G401.6 (cell line): ENCODE results near the gene ATP2A3.

Experiments
- FAIRE-seq: peaks from 2 replicates; lab custom pipeline; 2012; peaks lifted over from hg19 to GRCh38; lab: Jason Lieb, UNC

ATP2A3 gene

GRCh38 chr17:3889325-3890012 is 74.8 kb downstream of the ATP2A3 start:
- no peak for FAIRE-seq

- no peak for FAIRE-seq
These were observed 75.7 kb downstream of the ATP2A3 start for GRCh38 chr17:3888343-3889171.

GRCh38 chr17:3887804-3888203 is 76.4 kb downstream of the ATP2A3 start:
- no peak for FAIRE-seq

- FAIRE-seq = no peak
These were observed 76.8 kb downstream of the ATP2A3 start for GRCh38 chr17:3887394-3887793.

- FAIRE-seq = no peak
These were observed 77.5 kb downstream of the ATP2A3 start for GRCh38 chr17:3886776-3887175.

- no peak for FAIRE-seq
These were observed 78.3 kb downstream of the ATP2A3 start for GRCh38 chr17:3885970-3886369.

GRCh38 chr17:3885271-3885670 is 79.0 kb downstream of the ATP2A3 start:
- no peak for FAIRE-seq

- FAIRE-seq = no peak
These were observed 80.0 kb downstream of the ATP2A3 start for GRCh38 chr17:3884188-3884587.

GRCh38 chr17:3882276-3882675 is 82.0 kb downstream of the ATP2A3 start:
- FAIRE-seq = no peak

- FAIRE-seq = no peak
These were observed 83.3 kb downstream of the ATP2A3 start for GRCh38 chr17:3880983-3881382.

- FAIRE-seq = no peak
These were observed 84.4 kb downstream of the ATP2A3 start for GRCh38 chr17:3879591-3880417.

- FAIRE-seq = no peak
These were observed 85.1 kb downstream of the ATP2A3 start for GRCh38 chr17:3879186-3879585.

- no peak for FAIRE-seq
These were observed 87.0 kb downstream of the ATP2A3 start for GRCh38 chr17:3877220-3877619.

- FAIRE-seq = no peak
These were observed 88.9 kb downstream of the ATP2A3 start for GRCh38 chr17:3875317-3875716.
